ENCODE data around the gene MYO5B.

GRCh38 chr18:50107468-50107977 is 87.4 kb downstream of the MYO5B start:
- TF ChIP-seq, protein P1, sequence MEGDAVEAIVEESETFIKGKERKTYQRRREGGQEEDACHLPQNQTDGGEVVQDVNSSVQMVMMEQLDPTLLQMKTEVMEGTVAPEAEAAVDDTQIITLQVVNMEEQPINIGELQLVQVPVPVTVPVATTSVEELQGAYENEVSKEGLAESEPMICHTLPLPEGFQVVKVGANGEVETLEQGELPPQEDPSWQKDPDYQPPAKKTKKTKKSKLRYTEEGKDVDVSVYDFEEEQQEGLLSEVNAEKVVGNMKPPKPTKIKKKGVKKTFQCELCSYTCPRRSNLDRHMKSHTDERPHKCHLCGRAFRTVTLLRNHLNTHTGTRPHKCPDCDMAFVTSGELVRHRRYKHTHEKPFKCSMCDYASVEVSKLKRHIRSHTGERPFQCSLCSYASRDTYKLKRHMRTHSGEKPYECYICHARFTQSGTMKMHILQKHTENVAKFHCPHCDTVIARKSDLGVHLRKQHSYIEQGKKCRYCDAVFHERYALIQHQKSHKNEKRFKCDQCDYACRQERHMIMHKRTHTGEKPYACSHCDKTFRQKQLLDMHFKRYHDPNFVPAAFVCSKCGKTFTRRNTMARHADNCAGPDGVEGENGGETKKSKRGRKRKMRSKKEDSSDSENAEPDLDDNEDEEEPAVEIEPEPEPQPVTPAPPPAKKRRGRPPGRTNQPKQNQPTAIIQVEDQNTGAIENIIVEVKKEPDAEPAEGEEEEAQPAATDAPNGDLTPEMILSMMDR (optimal IDR thresholded peaks at IDR 0.05 in 1 of 3, IDR thresholded peaks at IDR 0.05 in 1 of 3, conservative IDR thresholded peaks at IDR 0.05 in 1 of 3; ENCODE audit: extremely low read depth in 1 of 3, insufficient read depth in 2 of 3, low read length in 3 of 3): no peak
- no peak for TF ChIP-seq EZH2 (IDR thresholded peaks at IDR 0.05; ENCODE audit: low read length)

Data from keratinocyte (primary cell).